NCI-H1436 (cell line): ENCODE data around the gene RNF157.

Experiments
- DNase-seq: peaks from one replicate; lab custom pipeline; 2025; lab: John Stamatoyannopoulos, UW

The RNF157 gene

DNA sequence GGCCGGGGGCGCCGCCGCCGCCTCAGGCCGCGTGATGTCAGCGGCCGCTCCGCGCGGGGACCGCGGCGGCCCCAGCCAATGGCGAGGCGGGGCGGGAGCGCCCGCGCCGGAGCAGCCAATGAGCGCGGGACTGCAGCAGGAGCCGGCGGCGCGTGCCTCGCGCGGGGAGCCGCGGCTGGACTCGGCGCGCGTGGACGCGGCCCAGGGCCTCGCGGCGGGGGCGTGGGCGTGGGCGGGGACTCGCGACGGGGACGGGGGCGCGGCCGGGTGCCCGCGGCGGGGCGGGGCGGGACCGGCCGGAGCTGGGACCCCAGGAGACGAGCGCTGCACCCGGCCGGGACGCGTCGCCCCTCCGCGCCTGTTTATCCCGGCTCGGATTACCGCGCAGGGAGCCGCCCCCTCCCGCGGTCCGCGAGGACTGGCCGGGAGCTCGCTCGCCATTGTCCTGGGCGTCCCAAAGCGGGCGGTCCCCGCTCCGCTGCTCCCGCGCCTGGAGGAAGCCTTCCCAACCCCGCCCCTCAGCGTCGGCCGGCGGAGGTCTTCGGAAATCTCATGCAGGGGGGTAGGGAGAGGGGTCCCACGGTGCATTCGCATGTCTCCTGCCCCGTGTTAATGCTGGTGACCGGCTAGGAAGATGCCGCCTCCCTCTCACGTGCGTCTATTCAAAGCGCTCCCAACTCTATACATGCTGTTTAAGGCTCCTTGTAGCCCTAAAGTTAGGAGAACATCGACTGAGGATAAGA lies at the start of gene RNF157:
Gene RNF157, minus strand, starts transcription at position 33 of the 743 bp plus-strand sequence. CDS start 253 bp downstream, outside the sequence.
- DNase-seq = peak; percentile 44

DNA sequence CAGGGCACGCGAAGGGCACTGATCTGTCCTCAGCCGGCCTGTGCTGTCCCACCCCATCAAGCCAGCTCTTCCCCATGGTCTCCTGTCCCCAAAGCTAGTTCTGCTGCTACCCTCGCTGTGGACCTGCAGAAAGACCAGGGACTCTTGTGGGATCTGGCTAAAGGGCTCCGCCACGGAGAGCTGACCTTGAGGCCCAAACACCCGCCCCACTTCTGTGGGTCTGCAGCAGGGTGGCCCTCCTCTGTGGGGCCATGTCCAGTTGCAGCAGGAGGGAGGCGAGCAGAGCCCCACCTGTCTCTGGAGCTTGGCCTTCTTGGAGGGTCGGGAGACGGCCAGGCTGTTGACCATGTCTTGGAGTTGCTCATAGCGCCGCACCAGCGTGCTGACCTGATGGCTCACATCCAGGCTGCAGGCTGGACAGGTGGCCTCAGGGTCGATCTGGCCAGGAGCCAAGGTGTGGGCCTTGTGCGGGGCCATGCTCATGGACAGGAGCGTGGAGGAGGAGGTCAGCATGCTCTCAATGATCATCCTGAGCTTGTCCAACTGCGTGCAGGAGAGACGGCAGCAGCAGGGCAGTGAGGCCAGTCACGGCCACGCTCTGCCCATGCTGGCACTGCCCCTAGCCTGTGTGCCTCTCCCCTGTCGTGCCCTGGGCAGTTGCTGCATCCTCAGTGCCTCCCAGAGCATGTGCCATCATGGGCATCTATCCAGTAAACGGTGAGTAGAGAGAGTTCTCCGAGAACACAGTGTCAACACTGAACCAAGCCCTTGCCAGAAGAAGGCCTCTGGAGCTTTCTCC lies 41.5 kb upstream of the RNF157 start:
- no peak for DNase-seq

DNA sequence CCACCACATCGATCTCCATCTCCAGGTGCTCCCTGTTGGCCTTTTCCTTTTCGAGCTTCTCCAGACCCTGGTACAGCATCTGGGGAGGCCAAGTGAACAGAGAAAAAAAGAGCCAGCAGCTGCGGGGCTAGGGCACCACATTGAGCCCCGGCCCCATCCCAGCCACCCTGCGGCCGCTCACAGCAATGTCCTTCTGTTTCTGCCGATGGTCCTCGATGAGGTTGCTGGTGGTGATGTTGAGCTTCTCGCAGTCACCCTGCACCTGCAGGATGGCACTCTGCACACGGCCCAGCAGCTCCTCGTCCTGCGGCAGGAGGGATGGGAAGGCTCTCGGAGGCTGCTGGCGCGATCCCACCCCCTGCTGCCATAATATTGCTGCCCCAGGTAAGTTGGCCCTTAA lies 40.4 kb upstream of the RNF157 start:
- no peak for DNase-seq

DNA sequence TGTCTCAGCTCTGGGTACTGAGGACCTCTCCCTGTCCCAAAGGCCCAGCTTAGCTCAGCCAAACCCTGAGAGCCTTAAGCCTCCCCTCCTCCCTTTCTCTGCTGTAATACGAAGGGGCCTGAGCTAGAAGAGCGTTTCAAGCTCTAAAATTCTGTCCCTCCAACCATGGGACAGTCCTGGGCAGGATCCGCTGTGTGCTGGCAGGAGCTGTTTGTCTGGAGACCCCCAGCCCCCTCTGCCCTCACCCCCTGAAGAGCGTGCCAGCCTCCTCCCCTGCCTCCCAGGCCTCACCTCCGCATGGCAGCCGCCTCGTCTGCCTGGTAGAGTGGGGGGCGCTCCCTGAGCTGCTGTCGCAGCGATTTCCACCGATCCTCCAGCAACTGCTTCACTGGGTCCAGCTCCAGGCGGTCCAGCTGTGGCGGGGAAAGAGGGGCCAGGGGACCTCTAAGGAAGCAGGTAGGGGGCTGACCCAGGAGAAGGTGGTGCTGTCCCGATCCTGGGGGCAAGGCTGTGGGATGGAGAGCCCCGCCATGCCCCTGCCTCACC lies 39.5 kb upstream of the RNF157 start:
- DNase-seq = no peak

DNA sequence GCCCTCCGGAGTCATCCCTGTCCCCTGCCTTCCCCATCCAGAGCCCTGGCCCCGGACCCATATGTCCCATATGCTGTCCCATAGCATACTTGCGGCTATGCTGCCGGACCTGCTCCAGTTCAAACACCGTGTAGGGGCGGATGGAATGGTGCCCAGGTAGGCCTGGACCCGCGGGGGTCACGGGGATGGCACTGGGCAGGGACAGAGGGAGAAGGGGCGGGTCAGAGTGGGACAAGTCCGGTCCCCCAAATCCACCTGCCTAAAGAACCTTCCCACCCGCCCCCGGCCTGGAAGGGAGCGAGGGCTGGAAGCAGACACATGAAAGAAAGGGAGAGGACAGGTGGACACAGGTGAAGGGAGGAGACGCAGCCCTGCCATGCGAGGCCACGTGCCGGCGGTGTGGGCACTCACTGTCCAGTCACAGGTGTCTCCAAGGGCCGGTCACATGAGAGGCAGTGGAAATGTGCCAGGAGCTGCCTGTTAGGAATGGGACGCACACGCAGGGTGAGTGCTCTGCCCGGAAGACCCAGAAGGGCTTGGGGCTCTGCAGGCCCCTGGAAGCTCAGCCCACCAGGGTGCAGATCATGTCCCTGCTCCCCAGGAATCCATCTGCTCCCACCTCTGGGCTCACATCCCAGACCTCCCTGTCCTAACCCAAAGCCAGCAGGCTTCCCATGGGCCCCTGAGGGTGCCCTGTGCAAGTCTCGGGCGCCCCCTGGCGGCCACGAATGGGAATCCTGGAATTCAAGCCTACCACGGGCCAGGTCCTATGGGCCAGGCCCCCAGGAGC lies 38.9 kb upstream of the RNF157 start:
- DNase-seq = peak; percentile 73

DNA sequence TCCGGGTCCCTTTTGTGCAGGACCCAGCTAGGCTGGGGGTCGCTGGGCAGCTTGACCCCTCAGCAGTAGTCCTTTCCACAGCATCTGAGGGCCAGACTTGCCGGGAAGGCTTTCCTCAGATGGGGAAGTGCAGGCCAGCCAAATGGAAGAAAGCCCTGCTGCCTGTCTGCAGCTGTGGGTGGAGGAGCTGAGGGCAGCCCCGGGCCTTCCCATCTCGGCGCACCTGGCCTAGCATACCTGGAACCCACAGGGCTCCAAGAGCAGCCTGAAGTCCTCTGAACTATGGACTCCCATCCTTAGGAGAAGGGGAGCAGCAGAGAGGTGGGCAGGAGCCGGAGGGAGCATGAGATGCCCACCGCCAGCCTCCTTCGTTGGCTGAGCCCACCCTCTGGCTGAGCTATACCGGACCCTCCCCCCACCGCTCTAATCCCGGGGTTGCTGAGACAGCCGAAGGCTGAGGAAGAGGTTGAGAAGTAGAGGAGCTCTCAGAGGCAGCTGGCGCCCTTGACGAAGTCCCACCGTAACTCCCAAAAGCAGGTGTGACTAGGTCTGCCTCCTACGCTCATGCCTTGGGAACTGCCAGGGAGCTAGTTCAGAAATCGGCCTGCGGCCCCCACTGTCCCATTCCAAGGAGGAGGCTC lies 38.1 kb upstream of the RNF157 start:
- DNase-seq = no peak

DNA sequence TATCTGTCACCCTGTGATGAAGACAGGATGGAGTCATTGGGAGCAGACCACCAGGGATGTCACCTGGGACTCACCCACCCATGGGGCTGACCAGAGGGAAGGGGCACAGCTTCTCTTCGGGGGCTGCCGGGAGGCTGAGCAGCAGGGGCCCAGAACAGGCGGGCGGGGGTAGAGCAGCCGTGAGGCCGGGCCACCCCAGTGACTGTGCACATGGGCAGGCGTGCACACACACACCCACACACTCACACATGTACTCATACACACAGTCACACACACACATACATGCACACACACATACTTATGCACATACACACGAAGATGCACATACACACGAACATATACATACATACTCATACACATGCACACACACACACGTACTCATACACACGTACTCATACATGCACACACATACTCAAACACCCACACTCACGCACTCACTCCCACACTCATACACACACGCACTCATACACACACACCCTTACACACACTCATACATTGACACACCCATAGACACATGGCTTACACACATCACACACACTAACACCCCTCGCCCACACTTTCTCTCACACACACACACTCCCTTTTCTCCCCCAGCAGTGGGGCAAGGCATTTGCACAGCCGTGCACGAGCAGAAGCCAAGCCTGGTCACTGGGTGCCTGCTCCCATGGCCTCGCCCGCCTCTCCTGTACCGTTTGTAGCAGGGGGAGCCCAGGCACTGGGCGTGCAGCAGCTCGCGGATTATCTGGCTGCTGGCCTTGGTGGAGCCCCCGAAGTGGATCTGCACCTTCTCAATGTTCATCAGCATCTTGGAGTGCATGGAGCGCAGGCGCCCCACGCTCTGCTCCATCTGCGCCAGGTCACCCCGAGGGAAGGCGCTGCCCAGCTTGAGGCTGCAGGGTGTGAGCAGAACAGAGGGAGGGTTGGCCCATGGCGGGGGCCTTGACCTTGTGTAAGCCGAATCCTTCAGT lies 37.3 kb upstream of the RNF157 start:
- no peak for DNase-seq

DNA sequence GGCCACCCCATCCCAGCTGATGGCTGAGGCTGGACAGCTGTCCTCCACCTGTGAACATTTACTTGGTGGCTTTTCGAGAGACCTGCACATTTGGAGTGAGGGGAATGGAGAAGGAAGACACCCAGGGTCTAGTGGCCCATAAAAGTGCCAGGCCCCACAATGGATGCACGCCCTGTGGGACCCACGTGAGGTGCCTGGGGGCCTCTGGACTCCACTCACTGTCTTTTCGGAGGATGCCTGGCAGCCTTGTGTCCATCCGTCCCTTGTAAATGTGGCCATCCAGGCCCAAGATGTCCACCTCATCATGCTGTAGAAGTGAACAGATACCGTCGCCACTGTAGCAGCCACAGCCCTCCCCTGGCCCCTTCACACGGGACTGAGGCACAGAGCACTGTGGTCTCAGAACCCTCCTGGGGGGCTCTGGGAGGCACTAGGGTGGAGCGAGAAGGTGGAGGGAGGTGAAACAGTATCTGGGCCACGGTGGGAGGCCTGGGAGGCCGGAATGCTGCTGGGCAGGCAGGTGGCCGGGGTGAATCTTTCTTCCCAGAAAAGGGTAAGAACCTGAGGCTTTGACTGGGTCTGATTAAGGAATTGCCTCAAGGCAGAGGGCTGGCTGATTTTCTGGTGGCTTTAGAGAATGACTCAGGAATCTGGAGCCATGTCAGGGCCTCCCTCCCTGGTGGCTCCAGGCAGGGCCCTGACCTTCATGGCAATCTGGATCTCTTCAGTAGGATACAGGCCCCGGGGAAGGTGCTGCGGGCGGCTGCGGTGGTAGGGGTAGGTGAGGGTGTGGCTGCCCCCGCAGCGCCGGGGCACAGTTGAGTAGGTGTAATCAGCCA lies 36.4 kb upstream of the RNF157 start:
- DNase-seq = no peak

DNA sequence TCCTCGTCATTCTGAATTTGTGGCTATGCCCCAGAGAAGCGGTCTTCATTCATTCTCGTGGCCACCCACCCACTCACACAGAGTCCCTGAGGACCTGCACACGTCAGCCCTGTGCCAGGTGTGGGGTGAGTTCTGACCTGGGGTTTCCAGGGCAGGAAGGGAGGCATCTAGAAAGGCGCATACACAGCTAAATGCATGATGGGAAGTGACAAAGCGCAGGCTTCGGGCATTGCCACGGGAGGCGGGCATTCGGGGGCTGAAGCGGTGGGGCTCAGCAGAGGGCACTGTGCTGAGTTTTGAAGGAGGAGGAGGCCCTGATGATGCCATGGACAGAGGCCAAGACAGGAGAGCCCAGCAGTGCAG lies 35.8 kb upstream of the RNF157 start:
- no peak for DNase-seq

DNA sequence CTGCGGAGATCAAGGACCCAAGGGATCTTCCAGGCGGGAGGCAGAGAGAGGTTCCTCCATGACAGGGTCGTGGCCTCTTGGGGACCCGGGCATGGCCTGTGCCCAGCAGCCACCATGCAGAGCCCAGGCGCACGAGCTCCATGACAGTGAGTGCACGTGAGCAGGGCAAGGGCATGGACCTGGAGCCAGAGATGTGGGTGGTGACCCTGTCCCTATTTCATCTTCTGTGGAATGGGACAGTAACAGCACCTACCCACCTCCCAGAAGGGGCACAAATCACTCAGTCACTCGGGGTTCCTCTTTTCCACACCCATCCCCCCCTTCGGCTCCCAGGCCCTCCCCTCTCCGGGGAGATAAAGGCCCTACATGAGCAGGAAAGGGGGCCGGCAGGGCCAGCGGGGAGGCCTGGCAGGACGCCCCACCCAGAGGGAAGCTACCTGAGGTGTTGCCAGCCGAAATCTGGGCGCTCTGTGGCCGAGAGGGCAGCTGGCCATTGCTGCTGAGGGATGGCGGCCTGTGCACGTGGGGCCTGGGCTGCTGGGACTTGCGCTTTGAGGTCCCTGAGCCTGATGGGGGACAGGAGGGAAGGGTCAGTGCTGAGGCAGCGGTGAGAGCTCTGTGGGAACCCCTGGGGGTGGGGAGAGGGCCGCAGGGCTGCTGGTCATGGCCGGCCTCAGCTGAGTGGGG lies 35.2 kb upstream of the RNF157 start:
- DNase-seq = no peak

DNA sequence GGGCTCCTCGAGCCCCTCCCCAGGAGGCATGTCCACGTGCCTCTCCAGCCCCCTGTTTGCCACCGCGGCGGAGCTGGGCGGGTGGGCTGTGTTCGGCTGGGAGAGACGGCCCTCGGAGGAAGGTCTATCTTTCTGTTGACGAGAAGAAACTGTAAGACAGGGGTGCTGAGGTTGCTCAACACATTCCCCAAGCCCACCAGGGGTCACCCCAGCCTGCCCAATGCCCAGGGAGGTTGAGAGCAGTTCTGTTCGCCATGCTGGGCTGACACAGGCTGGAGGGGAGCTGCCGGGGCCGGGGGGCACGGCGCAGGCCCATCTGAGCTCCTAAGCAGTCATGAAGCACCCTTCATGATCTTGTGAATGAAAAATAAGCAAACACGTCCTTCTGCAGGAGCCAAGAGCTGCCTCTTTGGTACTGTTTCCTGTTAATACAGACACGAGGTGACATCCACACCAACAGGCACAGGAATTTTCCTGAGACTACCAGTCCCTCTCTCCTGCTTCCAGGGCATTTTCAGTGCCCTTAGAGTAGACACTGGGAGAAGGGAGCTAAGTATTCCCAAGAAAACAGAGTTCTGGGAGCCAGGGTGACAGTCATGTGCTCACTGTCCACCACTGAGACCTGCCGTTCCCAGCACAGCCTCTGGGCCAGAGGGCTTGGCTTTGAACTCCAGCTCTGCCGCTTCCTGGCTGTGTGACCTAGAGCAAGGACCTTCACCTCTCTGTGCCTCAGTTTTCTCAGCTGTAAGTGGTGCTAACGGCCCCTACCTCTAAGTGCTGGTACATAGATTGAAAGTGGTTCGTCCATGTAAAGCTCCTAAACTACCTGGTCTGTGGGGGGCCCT lies 34.0 kb upstream of the RNF157 start:
- no peak for DNase-seq

DNA sequence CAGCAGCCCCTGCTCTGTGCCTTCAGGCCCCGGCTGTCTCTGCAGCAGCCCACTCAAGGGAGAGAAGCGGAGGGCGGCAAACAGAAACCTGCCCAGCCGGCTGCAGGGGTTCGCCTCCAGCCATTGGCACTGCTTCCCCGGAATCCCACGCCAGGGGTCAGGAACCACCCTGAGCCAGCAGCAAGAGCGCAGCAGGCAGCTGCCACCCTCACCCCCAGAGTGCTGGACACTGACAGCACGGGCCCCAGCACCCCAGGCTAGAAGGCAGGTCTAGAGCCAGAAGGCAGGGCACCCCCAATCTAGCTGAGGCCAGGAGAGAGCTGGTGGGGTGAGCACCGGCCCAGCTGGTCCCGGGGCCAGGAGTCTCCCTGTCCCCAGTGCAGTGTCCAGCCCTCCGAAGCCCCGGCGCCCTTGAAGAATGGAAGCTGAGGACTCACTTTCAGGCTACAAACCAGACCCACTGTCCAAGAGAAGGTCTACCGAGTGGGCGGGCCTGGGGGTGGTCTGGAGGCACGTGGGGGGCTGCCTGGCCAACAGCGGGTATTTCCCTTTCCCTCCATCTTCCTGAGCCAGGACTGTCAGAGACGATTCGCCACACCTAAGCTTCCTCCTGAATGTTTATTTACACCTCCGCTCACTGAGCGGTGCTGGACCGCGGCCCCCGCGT lies 33.3 kb upstream of the RNF157 start:
- no peak for DNase-seq

DNA sequence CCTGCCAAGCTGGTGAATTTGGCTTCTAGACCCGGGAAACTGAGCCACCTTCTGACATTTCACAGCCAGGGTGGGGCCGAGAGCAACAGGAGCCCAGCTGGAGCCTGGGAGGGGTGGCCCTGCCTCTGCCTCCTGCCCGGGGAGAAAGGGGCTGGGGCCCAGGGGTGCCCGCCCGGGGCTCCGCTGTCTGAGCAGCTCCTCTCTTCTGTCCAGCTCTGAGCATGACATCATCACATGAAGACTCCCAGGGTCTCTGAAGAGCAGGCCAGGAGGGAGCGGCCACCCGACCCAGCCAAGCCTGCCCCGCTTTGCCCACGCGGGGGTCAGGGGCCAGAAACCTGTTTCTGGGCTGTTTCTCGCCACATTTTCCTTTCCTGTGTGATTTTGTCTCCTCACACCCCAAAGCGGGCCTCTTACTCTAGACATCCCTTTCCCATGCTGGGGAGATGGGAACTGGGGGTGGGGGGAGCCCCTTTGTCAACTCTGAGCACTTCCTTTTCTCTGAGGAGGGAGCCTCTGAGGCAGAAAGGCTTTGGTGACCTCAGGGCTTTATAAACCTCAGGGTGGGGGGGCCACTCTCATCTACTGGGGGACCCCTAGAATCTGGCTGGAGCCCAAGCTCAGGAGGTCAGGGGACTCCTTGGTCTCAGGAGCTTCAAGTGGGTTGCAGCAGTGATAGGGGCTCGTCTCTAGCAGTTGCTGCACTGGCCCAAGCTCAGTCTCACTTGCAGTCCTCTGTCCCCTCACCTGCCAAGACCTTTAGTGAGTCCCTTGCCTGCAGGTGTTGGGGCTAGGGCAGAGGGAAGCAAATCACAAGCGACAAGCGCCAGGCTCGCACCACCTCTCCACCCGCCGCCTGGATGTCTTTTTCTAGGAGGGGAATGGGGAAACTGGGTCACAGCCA lies 32.5 kb upstream of the RNF157 start:
- DNase-seq = no peak

DNA sequence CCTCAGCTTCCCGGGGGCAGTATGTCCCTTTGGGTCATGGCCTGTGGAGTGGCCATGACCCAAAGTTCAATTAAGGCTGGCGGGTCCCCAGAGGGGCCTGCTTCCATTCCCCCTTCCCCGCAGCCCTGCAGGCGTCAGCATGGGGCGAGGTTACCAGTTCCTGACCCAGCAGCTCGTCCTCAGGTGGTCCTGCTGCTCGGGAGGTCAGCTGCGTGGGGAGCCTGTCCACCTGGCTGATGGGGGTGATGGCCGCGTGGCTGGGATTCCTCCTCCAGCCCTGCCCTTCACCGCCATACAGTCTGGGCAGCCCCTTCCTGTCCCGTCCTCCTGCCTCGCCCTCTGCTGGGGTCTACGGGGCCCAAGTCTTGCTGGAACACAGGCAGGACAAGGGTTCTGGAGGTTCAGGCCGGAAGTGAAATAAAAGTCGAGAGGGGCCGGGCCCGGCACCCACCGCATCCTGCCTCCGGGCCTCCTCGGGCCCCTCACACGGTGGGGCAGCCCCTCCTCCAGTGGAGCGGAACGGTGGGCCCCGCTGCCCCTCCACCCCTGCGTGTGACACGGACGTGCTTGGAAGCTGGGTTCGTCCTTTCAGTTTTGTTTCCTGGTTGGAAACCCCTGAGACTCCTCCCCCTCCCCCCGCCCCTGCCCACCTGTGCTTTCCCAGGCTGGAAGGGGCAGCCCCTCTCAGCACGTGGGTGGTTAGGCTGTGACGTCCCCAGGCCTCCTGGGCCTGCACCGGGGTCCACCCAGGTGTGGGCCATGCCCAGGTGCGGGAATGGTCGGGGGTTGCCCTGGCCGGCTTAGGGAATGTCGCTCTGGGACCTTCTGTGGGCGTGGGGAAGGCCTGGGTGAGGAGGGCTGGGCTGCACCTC lies 31.6 kb upstream of the RNF157 start:
- DNase-seq = no peak

DNA sequence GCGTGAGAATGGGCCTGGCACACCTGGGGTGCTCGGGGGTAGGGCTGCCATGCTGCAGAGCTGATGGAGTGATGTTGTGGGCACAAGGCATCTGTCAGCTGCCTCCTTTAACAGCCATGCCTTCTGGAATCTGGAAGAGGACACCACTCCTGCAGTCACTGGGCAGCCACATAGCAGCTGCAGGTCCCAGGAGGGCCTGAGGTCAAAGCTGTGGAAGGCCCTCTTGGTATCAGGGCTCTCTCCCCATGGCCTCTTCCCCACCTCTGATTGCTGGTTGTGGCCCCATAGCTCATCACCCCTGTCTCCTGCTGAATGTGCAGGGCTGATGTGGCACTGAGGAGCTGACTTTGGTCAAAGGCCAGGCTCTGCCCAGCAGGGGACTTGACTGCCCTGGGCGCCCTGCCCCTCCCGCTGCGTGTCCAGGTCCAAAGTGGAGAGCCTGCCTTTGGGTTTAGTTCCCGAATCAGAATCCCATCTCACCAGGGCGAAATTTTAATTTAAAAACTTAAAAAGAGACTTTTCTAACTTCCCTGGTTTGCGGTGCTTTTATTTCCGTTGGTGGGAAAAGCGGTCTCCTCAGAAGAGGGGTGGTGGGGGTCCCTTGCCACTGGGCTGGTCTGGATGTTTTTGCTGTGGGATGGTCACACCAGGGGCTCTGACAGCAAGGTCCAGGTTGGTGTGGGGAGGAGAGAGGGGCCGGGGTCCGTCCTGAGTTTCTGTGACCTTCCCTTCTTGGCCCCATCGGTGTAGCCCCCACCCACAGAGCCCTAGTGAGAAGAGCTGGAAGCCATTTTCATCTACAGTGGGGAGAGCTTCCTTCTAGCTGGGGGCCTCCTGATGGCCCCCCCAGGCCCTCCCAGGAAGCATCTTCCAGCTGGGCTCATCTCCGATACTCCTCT lies 30.7 kb upstream of the RNF157 start:
- DNase-seq = no peak
